ENCODE results near the gene IFT80.
"Not testable (repeated sequence)": the region's sequence is repeated elsewhere in the genome, so short reads cannot be mapped to it uniquely, and the experiment has no call there.

IFT80 gene

DNA sequence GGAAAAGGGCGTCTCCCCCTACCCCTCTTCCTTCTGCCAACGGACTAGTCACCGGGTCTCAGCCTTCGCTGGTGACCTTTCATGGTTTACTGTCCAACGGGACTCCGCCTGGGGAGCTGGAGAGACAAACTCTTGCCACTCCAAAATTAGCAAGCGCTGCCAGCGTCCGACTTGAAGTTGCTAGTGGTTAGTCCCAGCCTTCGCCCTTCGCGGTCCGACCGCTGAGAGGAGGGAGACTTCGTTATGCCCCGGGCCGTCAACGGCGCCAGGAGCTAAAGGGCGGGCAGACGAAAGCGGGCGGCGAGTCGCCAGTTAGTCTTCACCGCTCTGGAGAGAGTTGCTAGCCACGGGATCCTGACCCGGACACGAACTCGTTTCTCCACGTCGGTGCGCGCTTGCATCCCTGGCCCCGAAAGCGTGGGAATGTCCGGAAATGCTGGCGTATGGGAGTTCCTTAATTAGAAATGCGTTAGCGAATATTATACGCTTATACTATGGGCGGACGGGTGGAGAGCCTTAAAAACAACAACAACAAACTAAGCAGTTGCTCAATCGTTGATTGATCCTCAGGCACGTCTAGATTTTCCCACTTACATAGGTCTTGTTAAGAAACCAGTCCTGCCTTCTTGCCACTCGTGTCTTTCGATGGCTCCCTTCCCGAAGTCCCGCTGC, 1.1 kb upstream of the IFT80 start:
- no peak for FAIRE-seq

DNA sequence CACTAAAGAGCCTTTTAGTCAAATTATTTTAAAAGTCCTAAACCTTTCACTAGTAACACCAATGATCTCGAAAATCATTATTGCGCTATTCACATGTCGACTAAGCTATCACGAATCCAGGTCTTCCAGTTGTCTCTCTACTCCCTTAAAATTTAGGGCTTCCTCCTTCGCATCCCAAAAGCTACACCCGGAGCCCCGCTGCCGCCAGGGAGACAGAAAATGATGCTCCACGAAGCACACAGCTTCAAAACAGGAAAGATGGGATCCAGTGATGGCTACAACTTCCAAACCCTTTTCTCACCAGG, 253 bp downstream of the IFT80 start:
- no peak for FAIRE-seq

DNA sequence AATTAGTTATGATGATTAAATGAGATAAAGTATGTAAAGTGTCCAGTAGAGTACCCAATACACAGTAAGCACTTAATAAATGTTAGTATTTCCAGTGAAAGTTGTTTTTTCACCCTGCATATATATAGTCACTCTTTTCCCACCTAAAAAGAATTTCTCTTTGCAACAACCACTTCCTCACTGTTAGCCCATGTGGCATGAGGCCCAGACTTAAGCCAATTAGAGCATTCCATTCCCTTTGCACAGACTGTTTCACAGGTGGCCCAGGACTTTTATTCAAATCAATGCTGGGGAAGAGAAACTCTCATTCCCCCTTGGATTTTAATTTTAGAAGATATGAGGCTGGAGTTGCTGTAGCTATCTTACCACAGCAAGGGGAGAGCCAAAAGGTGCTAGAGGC, 3.7 kb downstream of the IFT80 start:
- peak; percentile 98 for FAIRE-seq

DNA sequence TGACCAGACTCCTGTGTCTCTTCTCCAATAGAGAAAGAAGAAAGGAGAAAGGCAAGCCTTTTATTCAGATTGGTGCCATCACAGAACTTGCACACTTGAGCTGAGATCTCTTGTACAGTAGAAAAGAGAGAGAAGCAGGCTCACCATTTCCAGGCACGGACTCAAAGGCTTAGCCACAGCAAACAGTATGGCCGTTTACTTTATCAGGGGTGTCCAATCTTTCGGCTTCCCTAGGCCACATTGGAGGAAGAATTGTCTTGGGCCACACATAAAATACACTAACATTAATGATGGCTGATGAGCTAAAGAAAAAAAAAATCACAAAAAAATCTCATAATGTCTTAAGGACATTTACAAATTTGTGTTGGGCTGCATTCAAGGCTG, 5.0 kb downstream of the IFT80 start:
- FAIRE-seq: no peak

DNA sequence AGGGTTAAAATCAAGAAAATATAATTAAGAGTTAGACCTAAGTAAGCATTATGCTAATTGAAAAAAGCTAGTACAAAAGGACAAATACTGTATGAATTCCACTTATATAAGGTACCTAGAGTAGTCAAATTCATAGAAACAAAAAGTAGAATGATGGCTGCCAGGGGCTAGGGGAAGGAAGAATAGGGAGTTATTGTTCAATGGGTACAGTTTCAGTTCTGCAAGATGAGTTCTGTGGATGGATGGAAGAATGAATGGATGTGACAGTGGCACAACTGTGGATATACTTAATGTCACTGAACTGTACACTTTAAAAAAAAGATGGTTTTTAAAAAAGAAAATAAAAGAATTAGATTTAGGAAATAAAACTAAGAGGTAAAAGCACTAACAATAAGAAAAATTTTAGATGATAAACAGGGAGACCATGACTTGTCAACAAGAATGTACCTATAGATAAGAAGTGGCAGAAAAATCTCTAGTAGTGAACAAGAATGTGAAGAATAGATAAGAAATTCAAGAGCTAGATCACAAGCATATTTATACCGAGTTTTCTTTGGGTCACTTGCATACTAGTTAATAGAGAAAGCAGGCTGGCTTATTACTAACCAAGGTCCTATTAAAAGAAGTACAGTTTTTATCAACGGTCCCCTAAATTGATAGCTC, 5.5 kb downstream of the IFT80 start:
- peak; percentile 30 for FAIRE-seq

DNA sequence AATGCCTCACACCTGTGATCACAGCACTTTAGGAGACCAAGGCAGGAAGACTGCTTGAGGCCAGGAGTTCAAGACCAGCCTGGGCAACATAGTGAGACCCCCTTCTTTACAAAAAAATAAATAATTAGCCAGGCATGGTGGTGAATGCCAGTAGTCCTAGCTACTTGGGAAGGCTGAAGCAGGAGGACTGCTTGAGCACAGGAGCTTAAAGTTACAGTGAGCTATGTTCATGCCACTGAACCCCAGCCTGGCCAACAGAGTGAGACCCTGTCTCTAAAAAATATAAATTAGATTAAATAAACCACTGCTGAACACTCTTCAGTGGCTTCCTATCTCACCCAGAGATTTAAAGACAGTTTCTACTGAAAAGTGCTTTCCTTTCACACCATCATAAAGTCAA, 6.2 kb downstream of the IFT80 start:
- no peak for FAIRE-seq

DNA sequence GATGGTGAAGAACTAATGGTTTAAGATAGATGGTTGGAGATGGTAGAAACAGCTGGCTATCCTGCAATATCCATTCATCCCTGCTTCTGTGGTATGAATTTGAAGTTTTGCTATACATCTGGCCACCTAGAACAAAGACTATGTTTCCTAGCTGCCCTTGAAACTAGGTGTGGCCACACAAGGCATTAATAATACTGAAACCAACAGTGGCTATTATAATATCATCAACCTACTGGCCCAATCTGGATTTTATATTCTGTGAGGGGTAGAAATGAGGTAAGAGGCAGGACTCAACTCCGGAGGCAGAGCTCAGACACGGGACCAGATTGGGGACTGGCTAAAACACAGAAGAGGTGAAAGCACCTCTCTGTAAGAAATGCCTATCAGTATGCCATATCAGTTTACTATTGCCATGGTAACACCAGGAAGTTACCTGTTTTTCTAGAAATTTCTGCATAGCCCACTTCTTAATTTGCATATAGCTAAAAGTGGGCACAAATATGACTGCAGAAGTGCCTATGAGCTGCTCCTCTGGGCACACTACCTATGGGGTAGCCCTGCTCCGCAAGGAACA, 8.4 kb downstream of the IFT80 start:
- no peak for FAIRE-seq

DNA sequence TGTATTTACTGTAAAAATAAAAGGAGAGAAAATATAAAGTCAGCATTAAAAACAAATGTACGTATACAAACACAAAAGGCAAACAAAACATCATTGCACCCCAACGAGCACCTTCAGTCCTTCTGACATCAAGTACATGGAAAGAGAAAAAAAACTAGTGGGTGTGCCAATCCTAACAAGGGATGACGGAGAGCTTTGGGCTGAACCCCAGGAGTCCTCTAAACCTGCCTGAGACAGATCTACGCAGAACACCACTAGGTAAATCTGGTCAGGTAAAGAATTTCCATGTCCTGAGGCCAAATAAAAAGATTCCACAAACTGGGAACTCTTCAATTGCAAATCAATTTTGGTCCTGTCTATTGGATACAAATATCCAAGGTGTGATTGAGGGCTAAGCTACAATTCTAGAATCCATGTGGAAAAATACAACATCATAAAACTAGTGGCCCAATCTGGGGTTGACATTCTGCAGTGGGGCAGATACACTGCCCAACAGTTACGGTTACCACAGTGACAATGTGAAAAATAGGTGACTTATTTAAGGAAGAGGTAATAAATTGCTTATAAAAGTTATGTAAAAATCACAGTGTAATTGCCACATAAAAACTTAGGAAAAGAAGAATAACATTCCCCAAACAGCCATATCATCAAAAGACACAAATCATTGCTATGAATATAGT, 14.2 kb downstream of the IFT80 start:
- FAIRE-seq: no peak

DNA sequence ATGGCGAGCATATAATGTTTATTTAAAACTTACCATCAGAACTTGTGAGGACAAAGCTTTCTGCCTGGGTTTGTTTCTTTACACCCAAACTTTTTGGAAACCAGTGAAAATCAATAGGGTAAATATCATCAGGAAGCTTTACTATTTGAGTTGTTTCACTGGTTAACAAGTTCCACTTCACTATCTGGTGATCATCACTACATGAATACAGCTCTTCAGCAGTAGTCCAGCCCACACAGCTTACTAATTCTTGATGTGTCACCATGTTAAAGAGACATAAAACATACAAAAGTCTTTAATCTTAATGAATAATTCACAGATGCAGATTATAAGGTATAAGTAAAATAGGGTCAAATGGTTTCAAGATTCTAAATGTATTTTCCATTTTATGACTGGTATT, 17.6 kb downstream of the IFT80 start:
- FAIRE-seq: no peak

DNA sequence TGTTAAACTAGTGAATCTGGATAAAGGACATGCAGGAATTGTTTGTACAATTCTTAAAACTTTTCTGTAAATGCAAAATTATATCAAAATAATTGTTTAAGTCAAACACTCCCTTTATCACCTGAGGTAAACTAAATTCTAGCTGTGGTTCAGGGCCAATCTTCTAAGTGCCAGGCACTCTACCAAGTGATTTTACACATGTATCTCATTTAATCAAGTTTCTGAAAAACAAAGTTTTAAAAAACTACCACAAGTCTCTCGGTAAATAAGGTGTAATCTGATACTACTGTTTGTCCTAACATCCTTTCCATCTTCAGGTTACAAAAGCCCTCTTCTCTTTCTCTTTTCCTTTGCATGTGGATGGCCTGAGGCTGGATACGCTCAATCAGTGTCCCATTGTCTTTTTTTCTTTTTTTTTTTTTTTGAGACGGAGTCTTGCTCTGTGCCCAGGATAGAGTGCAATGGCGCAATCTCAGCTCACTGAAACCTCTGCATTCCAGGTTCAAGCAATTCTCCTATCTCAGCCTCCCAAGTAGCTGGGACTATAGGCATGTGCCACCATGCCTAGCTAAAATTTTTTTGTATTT, 19.3 kb downstream of the IFT80 start:
- no peak for FAIRE-seq

DNA sequence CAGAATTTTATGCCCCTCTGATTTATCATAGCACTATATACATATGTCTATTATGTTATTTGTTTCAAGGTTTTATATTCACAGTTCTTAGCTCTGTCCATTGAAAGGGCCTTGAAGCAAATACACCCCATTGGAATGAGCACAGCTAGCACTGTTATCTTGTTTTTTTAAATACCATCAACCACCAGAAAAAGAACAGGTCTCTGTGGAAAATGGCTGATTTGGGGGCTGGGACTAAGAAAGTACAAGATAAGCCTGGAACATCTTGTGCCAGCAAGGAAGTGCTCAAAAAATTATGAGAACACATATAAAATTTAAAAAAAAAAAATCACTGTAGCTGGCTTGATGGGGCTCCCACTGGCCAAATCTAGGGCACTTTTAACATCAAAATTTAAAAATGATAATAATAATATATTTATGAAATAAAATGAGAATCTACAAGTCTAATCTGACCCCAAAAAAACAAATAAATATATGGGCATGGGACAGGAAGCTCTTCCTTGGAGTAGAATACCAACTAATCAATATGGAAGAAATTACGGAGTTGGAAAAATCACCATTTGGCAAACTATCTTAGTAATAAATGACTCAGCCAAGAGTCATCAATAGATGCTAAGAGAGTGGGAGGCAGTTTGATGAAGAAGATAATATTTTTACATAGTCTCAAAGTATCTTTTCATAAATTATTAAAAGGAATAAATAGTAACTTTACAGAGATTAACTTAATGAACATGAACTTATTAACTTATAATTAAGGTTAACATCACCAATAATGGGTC, 20.5 kb downstream of the IFT80 start:
- no peak for FAIRE-seq

DNA sequence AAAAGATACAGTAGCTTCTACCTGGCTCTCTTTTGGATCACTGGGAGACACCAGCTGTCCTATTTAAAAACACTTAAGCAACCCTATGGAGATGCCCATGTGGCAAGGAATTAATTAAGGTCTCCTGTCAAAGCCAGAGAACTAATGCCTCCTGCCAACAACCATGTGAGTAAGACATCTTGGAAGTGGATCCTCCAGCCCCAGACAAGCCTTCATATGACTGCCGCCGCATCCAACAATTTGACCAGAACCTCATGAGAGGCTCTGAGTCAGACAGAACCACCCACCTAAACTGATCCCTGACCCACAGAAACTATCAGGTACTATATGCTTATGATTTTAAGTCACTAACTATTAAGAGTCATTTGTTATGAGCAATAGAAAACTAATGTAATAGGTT, 22.3 kb downstream of the IFT80 start:
- FAIRE-seq: no peak

DNA sequence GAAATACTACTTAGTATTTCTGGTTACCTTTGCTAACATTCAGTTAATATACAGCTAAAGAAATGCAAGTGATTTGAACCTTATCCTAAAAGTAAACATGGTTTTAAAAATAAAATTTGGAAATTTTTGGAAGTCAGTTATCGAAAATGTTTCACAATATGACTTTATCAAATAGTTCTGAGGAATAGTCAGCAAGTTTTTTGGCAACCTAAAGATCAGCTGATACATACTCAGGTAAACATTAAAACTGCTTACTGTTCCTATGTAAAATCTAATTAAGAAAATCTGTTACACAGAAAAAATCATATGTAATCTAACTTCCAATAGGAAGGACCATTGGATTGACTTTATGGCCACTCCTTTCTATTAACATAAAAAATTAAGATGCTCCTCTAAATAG, 24.1 kb downstream of the IFT80 start:
- no peak for FAIRE-seq

DNA sequence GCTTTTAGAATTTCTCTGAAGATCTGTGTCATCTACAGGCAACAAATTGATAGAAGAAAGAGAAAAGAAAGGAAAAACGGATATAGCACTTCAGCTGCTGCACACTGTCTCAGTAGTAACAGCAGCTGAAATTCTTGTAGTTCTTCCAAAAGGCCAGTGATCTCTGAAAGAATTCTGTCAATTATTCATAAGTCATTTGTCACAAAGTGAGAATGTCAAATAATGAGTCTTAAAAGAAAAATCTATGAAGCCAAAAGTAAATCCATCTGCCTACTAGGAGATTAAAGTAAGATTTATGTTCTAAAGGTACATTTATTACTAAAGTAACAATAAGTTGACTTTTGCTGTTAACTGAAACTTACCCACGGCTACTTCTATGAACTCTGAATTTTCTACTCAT, 24.6 kb downstream of the IFT80 start:
- FAIRE-seq: peak; percentile 69

DNA sequence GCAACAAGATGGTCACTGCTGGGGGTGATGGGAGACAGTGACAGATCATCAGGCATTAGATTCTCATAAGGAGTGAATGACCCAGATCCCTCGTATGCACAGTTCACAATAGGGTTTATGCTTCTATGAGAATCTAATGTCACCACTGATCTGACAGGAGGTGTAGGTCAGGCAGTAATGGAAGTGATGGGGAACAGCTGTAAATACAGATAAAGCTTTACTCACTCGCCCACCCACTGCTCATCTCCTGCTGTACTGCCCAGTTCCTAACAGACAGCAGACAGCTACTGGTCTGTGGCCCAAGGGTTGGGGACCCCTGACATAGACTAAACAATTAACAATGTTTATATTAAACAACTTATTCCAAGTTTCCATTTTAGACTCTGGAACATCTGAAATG, 25.4 kb downstream of the IFT80 start:
- no peak for FAIRE-seq

DNA sequence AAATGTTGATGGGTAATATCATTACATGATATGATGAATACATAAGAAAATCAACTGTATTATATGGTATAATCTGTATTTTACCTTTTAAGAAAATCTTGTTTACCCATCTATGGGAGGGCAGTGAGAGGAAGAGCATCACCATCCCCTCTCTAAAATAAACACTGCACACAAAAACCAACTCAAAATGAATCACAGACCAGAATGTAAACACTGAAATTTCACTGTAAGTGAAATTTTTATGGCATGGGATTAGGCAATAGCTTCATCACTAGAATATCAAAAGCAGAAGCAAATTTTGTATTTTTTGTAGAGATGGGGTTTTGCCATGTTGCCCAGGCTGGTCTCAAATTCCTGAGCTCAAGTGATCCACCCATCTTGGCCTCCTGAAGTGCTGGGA, 26.2 kb downstream of the IFT80 start:
- no peak for FAIRE-seq

DNA sequence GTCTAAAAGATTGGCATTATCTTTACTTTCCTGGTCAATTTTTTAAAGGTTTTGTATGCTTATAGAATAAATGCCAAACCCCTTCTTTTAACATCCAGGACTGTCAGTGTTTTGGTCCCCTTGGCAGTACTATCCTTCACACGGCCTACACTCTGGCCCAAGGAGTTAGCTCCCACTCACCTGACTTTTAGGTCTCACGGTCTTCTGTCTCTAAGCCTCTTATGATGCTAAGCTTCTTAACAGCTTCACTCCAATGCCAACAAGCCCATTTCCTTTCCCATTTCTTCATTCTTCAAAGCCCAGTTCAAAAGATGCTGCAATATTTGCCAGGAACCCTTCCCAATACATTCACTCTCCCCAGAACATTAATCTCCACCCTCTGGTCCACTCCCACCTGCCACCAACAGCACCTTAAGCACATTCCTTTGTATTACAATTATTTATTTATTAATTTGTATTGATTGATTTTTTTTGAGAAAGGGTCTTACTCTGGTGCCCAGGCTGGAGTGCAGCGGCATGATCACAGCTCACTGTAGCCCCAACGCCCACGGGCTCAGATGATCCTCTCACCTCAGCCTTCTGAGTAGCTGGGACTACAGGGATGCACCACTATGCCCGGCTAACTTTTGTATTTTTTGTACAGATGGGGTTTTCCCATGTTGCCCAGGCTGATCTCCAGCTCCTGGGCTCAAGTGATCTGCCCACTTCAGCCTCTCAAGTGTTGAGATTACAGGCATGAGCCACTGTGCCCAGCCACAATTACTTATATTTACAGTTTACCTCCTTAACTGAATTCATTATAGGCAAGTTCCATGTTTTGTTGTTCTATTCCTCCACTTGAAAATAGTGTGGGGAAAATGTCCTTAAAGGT, 27.8 kb downstream of the IFT80 start:
- FAIRE-seq: no peak

DNA sequence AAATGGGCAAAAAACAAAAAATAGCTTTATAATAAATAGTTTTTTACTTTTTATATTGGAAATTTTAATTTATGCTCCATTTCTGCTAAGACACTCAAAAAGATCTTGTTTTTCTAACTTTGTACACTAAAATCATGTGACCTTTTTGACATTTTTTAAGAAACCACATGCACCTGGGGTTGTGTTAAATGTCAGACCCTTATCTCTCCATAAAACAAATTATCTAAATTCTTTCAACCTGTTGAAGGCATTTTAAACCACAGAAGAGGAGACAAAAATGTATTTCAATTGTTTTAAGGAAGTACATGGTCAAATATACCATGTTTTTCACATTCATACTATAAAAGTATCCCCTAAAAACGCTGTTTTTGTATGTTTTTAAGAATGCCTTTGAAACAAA, 29.2 kb downstream of the IFT80 start:
- peak; percentile 8 for FAIRE-seq

DNA sequence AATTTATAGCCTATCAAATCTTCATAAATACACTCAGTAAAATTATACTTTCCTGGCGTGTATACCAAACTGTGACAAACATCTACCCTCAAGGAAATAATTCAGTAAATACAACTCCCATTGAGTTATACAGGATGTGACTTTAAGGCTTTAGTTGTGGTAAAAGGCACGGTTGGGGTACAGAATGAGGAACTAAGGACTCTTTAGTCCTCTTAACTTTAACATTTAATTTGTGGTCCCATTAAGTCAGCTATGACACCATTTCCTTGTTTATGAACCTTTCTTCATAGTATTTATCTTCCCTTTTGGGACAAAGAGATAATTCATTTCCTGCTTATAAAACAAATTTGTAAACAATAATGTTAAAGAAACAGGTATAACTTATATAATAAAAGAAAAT, 30.2 kb downstream of the IFT80 start:
- no peak for FAIRE-seq

DNA sequence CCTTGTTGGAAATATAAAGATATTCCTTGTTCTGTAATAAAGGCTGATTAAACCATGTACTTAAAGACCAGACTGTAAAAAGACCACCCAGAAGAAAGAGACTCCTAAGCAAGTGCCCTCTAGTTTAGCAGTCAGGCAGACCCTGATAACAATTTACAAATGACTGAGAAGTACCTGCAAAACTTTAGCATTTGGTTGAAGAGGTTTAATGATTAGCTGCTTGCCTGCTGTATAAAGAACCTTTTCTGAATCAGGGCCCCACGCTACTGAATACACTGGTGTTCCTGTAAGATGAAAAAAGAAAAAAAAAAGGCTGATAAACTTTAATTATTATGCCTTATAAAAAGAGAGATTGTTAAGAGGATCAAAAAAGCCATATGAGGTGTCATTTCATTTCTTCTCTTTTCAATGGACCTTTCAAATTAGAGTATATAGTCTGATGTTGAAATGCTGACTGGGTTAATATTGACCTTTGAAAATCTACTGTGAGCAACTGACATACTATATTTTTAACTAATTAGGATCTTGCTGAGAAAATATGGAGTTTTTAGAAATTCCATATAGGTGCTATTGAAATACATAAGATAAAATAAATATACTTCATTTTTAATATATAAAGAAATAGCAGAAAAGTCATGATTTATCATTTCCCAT, 33.0 kb downstream of the IFT80 start:
- FAIRE-seq: no peak

DNA sequence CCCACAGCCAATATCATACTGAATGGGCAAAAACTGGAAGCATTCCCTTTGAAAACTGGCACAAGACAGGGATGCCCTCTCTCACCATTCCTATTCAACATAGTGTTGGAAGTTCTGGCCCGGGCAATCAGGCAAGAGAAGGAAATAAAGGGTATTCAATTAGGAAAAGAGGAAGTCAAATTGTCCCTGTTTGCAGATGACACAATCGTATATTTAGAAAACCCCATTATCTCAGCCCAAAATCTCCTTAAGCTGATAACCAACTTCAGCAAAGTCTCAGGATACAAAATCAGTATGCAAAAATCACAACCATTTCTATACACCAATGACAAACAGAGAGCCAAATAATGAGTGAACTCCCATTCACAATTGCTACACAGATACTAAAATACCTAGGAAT, 36.1 kb downstream of the IFT80 start:
- not testable (repeated sequence) for FAIRE-seq

DNA sequence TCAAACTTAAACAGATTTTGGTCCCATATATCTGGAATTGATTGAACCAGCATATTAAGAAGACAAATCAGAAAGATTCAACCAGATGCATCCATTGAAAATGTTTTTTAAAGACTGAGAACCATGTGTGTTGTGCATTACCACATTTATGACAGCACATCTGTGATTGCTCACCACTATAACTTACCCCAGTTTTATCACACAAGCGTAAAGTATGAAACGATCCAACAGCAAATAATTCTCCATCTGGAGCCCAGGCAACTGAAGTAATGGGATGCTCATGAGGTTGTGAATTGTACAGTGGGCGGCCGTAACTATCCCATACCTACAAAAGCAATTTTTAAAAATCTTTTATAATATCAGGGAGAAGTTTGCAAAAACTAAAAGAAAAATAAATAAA, 43.2 kb downstream of the IFT80 start:
- no peak for FAIRE-seq

Data from G401.6 (cell line).